Measurements from ENCODE around the gene LRCH4. TPM values are rescaled to one million over a fixed set of nuclear protein-coding genes. Genes with fewer than 3 reads are reported as not detected.
A peak's percentile ranks its signal among the peaks of the same experiment; 100 is the strongest.

The LRCH4 gene
- total RNA-seq, 1 donor from 2014 or later = 64.5 TPM

DNA sequence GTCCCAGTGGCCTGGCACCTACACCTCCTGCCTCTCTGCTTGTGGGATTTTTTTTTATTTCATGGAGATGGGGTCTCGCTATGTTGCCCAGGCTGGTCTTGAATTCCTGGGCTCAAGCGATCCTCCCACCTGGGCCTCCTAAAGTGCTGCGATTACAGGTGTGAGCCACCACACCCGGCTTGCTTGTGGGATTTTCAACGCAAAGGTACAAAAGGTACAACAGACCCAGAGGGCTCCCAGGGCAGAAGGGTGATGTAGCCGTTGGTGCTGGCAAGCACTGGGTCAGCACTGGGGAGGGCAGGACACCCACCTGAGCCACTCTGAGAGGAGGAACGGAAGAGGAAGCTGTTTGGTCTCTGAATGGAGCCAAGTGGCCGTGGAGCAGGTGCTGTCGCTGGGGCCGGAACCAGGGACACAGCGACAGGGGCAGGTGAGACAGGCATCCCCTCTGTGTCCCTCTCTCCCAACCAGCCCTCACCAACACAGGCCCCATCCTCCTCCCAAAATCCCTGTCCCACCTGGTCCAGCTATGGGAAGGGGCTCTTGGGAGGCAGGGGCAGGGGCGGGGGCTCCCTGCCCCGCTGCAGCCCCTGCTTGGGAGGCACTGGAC lies 9.4 kb downstream of the LRCH4 start:
- Mint-ChIP-seq H3K4me3 (no peak overlapping the region), H3K9me3 (no peaks in the 10 kb centered on the region), H3K27me3 (no peaks in the 10 kb centered on the region)

DNA sequence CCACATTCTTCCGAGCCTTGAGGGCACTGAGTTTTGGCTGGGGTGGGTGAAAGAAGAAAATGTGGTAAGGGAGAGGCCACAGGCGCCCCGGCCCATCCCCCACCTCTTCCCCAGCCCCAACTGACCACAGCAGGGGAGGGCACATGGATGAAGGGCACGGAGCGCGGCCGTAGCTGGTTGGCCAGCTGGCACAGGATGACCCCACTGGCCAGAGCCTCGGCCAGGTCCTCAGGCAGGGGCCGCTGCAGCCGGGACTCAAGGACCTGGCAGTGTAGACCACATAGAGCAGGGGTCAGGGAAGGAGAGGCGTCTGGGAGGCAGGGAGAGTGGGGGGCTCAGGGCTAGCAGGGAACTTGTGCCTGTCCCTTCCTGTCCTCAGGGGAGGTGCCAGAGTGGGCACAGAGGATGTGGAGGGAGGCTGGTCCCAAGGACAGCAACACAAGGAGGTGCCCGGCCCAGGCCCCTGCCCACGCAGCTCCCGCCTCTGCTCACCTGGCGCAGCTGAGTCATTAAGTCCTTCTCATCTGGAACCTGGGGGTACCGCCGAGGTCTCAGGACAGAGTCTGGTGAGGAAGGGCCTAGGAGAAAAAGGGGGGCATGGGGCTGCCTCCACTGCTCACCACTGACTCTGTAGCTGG lies 10.1 kb downstream of the LRCH4 start:
- Mint-ChIP-seq H3K36me3 (no peaks in the 10 kb centered on the region), H3K27me3 (no peaks in the 10 kb centered on the region), H3K9me3 (no peaks in the 10 kb centered on the region), H3K27ac (no peak overlapping the region), H3K4me1 (ENCODE audit: unreplicated experiment) (peaks cover 8% of the 10 kb centered on the region), H3K4me3 (no peak overlapping the region)
- TF ChIP-seq, protein P1, sequence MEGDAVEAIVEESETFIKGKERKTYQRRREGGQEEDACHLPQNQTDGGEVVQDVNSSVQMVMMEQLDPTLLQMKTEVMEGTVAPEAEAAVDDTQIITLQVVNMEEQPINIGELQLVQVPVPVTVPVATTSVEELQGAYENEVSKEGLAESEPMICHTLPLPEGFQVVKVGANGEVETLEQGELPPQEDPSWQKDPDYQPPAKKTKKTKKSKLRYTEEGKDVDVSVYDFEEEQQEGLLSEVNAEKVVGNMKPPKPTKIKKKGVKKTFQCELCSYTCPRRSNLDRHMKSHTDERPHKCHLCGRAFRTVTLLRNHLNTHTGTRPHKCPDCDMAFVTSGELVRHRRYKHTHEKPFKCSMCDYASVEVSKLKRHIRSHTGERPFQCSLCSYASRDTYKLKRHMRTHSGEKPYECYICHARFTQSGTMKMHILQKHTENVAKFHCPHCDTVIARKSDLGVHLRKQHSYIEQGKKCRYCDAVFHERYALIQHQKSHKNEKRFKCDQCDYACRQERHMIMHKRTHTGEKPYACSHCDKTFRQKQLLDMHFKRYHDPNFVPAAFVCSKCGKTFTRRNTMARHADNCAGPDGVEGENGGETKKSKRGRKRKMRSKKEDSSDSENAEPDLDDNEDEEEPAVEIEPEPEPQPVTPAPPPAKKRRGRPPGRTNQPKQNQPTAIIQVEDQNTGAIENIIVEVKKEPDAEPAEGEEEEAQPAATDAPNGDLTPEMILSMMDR (conservative IDR thresholded peaks at IDR 0.05) = no peak
- no peak for DNase-seq (ENCODE audit: extremely low spot score, unreplicated experiment)

More for the DNA sequence above, 9.4 kb downstream of the LRCH4 start:
- Mint-ChIP-seq H3K27ac (no peak overlapping the region), H3K4me1 (ENCODE audit: unreplicated experiment) (peaks cover 8% of the 10 kb centered on the region), H3K36me3 (no peaks in the 10 kb centered on the region)
- TF ChIP-seq, protein P1 (conservative IDR thresholded peaks at IDR 0.05) = no peak
- DNase-seq (ENCODE audit: extremely low spot score, unreplicated experiment) = no peak

DNA sequence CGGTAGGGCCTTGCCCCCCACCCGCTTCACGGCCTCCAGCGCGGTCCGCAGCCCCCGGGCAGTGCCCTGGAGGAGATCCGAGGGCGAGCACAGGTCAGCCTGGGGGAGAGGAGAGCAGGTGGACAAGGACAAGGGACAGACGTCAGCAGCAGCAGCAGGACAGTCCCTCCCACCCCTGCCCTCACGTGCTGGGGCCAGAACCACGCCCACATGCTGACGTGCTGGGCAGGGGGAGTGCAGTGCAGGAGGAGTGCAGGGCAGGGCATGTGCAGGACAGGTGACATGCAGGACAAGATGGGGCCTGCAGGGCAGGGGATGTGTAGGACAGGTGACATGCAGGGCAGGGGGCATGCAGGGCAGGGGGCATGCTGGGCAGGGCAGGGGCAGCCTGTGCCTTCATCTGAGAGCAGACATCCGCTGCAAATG lies 10.7 kb downstream of the LRCH4 start:
- DNase-seq (ENCODE audit: extremely low spot score, unreplicated experiment) = peak; percentile 68
- Mint-ChIP-seq H3K36me3 (no peaks in the 10 kb centered on the region), H3K27ac (no peak overlapping the region), H3K4me3 (no peak overlapping the region), H3K9me3 (no peaks in the 10 kb centered on the region), H3K27me3 (no peaks in the 10 kb centered on the region), H3K4me1 (ENCODE audit: unreplicated experiment) (peaks cover 8% of the 10 kb centered on the region)
- TF ChIP-seq, protein P1 (conservative IDR thresholded peaks at IDR 0.05) = no peak

DNA sequence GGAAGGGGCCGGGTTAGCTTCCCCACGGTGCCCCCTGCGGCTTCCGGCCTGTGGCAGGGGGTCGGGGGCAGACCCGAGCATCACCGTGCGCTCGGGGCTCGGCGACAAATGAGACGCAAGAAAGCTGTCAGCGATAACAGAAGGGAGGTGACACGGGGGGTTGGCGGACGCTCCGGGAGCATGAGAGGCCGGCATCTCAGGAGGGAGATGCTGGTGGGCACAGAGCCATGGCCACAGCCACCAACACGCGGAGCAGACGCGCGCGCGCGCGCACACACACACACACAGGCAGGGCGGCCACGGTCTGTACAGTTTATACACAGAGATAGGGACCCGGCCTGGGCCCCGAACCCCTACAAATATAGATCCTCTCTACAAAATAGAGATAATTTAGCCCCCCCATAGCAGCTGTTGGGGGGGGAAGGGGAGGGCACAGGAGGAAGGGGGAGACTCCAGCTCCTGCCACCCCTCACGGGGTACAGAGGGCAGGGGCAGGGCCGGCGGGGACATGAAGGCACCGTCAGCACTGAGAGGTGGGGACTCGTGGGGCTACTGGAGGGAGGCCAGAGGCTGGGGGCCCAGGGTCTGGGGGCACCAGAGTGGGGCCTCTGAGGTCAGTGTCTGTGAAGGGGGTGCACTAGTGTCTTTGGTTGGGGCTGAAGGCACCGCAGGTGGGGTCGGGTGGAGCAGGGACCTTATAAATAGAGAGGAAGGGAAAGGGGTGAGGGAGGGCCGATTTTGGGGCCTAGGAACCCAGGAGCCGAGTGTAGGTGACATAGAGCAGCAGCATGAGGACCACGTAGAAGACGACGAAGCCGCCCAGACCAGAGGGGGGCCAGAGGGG lies 11.3 kb downstream of the LRCH4 start:
- H3K36me3 Mint-ChIP-seq = no peaks in the 10 kb centered on the region
- TF ChIP-seq, protein P1 (conservative IDR thresholded peaks at IDR 0.05) = no peak
- no peaks in the 10 kb centered on the region for H3K27me3 Mint-ChIP-seq
- no peak for DNase-seq (ENCODE audit: extremely low spot score, unreplicated experiment)
- H3K4me1 Mint-ChIP-seq (ENCODE audit: unreplicated experiment) = peaks cover 9% of the 10 kb centered on the region
- no peak overlapping the region for H3K27ac Mint-ChIP-seq
- no peak overlapping the region for H3K4me3 Mint-ChIP-seq
- H3K9me3 Mint-ChIP-seq = no peaks in the 10 kb centered on the region

DNA sequence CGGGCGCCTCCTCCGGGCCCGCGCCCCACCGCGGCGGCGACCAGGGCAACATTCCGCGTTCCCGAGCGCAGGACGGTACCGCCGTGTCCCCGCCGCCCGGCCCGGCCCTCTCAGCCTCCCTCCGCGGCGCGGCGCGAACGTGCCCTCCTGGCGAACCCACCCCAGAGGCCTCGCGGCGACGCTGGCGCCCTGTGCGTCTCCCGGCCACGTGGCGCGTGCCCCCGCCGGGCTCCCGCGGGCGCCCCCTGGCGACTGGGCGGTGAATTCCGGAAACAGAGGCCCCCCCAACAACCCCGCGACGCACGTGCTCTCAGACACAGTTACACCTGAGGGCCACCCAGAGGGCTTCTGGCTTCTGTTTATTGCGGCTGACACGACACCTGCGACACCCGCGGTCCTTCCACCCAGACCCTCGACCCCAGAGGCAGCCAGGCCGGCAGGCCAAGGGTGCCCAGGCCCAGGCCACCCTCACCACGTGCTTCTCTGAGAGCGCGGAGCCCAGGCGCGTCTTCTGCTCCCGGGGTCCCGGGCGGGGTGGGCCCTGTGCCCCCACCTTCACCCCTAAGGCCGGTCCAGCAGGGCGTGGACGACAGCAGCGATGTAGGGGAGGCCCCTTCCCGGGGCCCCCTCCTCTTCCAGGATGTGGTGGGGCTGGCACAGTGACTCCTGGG lies 12.1 kb downstream of the LRCH4 start, which contains the start of gene SAP25:
Gene SAP25, minus strand, starts transcription at position 210 of the 671 bp plus-strand sequence. Its CDS starts 158 bp downstream, at position 52.
- H3K4me3 Mint-ChIP-seq = no peak within 1 kb of the TSS

More for the DNA sequence above, 12.1 kb downstream of the LRCH4 start, which contains the start of gene SAP25:
- Mint-ChIP-seq H3K27ac (no peak within 1 kb of the TSS), H3K36me3 (no peaks in the 10 kb centered on the region), H3K27me3 (peaks cover 4% of the 10 kb centered on the region), H3K9me3 (no peaks in the 10 kb centered on the region), H3K4me1 (ENCODE audit: unreplicated experiment) (peaks cover 17% of the 10 kb centered on the region)
- peak; percentile 68 for DNase-seq (ENCODE audit: extremely low spot score, unreplicated experiment)
- TF ChIP-seq, protein P1 (conservative IDR thresholded peaks at IDR 0.05) = no peak
